ENCODE results near the gene INSC. TPM values are rescaled to one million over a fixed set of nuclear protein-coding genes. Genes with fewer than 3 reads are reported as not detected.

The INSC gene
- total and polyA plus RNA-seq, 2 of the 8 experiments (the other 6 are each of a cell fraction or from before 2014, with no cell fraction given) = 0.58 to 0.59 TPM

GRCh38 chr11:15192005-15192556 is 77.4 kb downstream of the INSC start (continued):
- TF ChIP-seq KDM4A (IDR thresholded peaks at IDR 0.05; ENCODE audit: low read depth, low read length, severe bottlenecking) = no peak
- no peak for TF ChIP-seq CTBP2 (IDR thresholded peaks at IDR 0.05; ENCODE audit: borderline replicate concordance, insufficient read depth, insufficient read length, low read length)
- TF ChIP-seq SUZ12 (IDR thresholded peaks at IDR 0.05; ENCODE audit: low read length) = no peak
- TF ChIP-seq ATF3 (IDR thresholded peaks at IDR 0.05; ENCODE audit: insufficient read depth, low read depth, low read length) = no peak
- TF ChIP-seq SAP30 (IDR thresholded peaks at IDR 0.05; ENCODE audit: insufficient read depth, insufficient replicate concordance, low read length) = no peak
- no peak for TF ChIP-seq ZNF274 (IDR thresholded peaks at IDR 0.05; ENCODE audit: borderline replicate concordance, extremely low read depth, low read length)
- no peak for TF ChIP-seq RXRA (IDR thresholded peaks at IDR 0.05; ENCODE audit: insufficient read depth, low read depth, low read length)
- no peak for TF ChIP-seq BRCA1 (IDR thresholded peaks at IDR 0.05; ENCODE audit: low read depth, low read length)
- no peak for TF ChIP-seq MAX (IDR thresholded peaks at IDR 0.05)
